Parathyroid adenoma (tissue), 2 donors: ENCODE measurements around the gene A1CF.

Experiments
- H2AFZ ChIP-seq: fragments of 300-600 bp; sonication (generic); one replicate; pipeline ENCODE4 v1.7.0; 2017; ENCODE audit warnings: antibody characterized with exemption, mild to moderate bottlenecking
- H3K27ac ChIP-seq: fragments of 300-600 bp; sonication (generic); one replicate; pipeline ENCODE4 v1.7.0; 2017
- H3K27me3 ChIP-seq: fragments of 300-600 bp; sonication (generic); one replicate; pipeline ENCODE4 v1.7.0; 2017; ENCODE audit warnings: low read length; ENCODE audit not compliant: control insufficient read depth, insufficient read depth
- H3K36me3 ChIP-seq: fragments of 300-600 bp; sonication (generic); one replicate; pipeline ENCODE4 v1.7.0; 2017; ENCODE audit warnings: low read length; ENCODE audit not compliant: control insufficient read depth, insufficient read depth
- H3K4me1 ChIP-seq: fragments of 300-600 bp; sonication (generic); one replicate; pipeline ENCODE4 v1.7.0; 2017; ENCODE audit warnings: control low read depth
- H3K4me2 ChIP-seq: fragments of 300-600 bp; sonication (generic); one replicate; pipeline ENCODE4 v1.7.0; 2017; ENCODE audit warnings: low read length
- H3K4me3 ChIP-seq: fragments of 300-600 bp; sonication (generic); one replicate; pipeline ENCODE4 v1.7.0; 2017; ENCODE audit warnings: low read depth, low read length
- H3K79me2 ChIP-seq: fragments of 300-600 bp; sonication (generic); one replicate; pipeline ENCODE4 v1.7.0; 2017; ENCODE audit warnings: control low read depth
- H3K9ac ChIP-seq: fragments of 300-600 bp; sonication (generic); one replicate; pipeline ENCODE4 v1.7.0; 2017; ENCODE audit warnings: mild to moderate bottlenecking
- H3K9me3 ChIP-seq: fragments of 300-600 bp; sonication (generic); one replicate; pipeline ENCODE4 v1.7.0; 2017; ENCODE audit warnings: low read length; ENCODE audit not compliant: control insufficient read depth
- CTCF ChIP-seq: fragments of 300-600 bp; sonication (generic); IDR thresholded peaks from one replicate; pipeline ENCODE4 v1.7.0; 2017; ENCODE audit warnings: antibody characterized with exemption, mild to moderate bottlenecking
- donor health status: primary hyperparathyroidism.

A1CF gene

GRCh38 chr10:50857579-50857978 is 27.8 kb downstream of the A1CF start:
- H3K4me3 ChIP-seq = no peak overlapping the region

GRCh38 chr10:50855461-50855860 is 30.0 kb downstream of the A1CF start:
- no peak for TF ChIP-seq CTCF
- H3K27ac ChIP-seq = no peak overlapping the region
- no peaks in the 10 kb centered on the region for H3K27me3 ChIP-seq
- no peaks in the 10 kb centered on the region for H3K9me3 ChIP-seq
- no peaks in the 10 kb centered on the region for H3K36me3 ChIP-seq
- H3K9ac ChIP-seq = no peak overlapping the region
- H3K4me3 ChIP-seq = no peak overlapping the region
- H3K4me2 ChIP-seq = no peak overlapping the region
- H3K4me1 ChIP-seq = no peaks in the 10 kb centered on the region
- no peaks in the 10 kb centered on the region for H3K79me2 ChIP-seq
- no peak overlapping the region for H2AFZ ChIP-seq

More at GRCh38 chr10:50857579-50857978, 27.8 kb downstream of the A1CF start:
- Histone ChIP-seq H3K9me3 (no peaks in the 10 kb centered on the region), H3K79me2 (no peaks in the 10 kb centered on the region), H3K4me2 (no peak overlapping the region), H3K27ac (no peak overlapping the region), H2AFZ (no peak overlapping the region), H3K27me3 (no peaks in the 10 kb centered on the region), H3K36me3 (no peaks in the 10 kb centered on the region), H3K9ac (no peak overlapping the region), H3K4me1 (no peaks in the 10 kb centered on the region)
- TF ChIP-seq CTCF = no peak

- no peak overlapping the region for H3K9ac ChIP-seq
- no peaks in the 10 kb centered on the region for H3K27me3 ChIP-seq
- H3K27ac ChIP-seq = no peak overlapping the region
- no peaks in the 10 kb centered on the region for H3K36me3 ChIP-seq
- no peak for TF ChIP-seq CTCF
- no peak overlapping the region for H2AFZ ChIP-seq
- no peaks in the 10 kb centered on the region for H3K9me3 ChIP-seq
- H3K4me1 ChIP-seq = no peaks in the 10 kb centered on the region
- H3K79me2 ChIP-seq = no peaks in the 10 kb centered on the region
- no peak overlapping the region for H3K4me3 ChIP-seq
- no peak overlapping the region for H3K4me2 ChIP-seq
Observed at GRCh38 chr10:50855015-50855414, 30.4 kb downstream of the A1CF start.

- Histone ChIP-seq H3K9me3 (no peaks in the 10 kb centered on the region), H3K4me3 (no peak overlapping the region), H3K36me3 (no peaks in the 10 kb centered on the region), H3K79me2 (no peaks in the 10 kb centered on the region), H3K9ac (no peak overlapping the region), H3K4me2 (no peak overlapping the region), H3K27ac (no peak overlapping the region), H3K4me1 (no peaks in the 10 kb centered on the region), H3K27me3 (no peaks in the 10 kb centered on the region), H2AFZ (no peak overlapping the region)
- no peak for TF ChIP-seq CTCF
Observed at GRCh38 chr10:50853557-50853956, 31.9 kb downstream of the A1CF start.

GRCh38 chr10:50851884-50852671 is 33.3 kb downstream of the A1CF start:
- no peaks in the 10 kb centered on the region for H3K4me1 ChIP-seq
- no peak overlapping the region for H3K4me3 ChIP-seq
- no peaks in the 10 kb centered on the region for H3K36me3 ChIP-seq
- H3K27ac ChIP-seq = no peak overlapping the region
- H3K4me2 ChIP-seq = no peak overlapping the region
- H2AFZ ChIP-seq = no peak overlapping the region
- no peak overlapping the region for H3K9ac ChIP-seq
- no peaks in the 10 kb centered on the region for H3K9me3 ChIP-seq
- H3K79me2 ChIP-seq = no peaks in the 10 kb centered on the region
- no peaks in the 10 kb centered on the region for H3K27me3 ChIP-seq
- TF ChIP-seq CTCF = no peak
